H1 (cell line): ENCODE data around the gene RPL41. TPM values are rescaled to one million over a fixed set of nuclear protein-coding genes. Genes with fewer than 3 reads are reported as not detected.

ENCODE experiments used
- CEBPB ChIP-seq: IDR thresholded peaks from 2 replicates; pipeline ENCODE4 v1.6.1; 2012; ENCODE audit warnings: low read depth, low read length
- EP300 ChIP-seq, 2 experiments: IDR thresholded peaks; 1 replicate in 1 of 2; 2 replicates in 1 of 2; pipeline ENCODE4 v1.6.1; 2011 to 2012; ENCODE audit warnings: low read depth in 2 of 2, low read length in 2 of 2, mild to moderate bottlenecking in 2 of 2, borderline replicate concordance in 1 of 2, inconsistent platforms in 1 of 2, moderate library complexity in 1 of 2
- JUND ChIP-seq: IDR thresholded peaks from 2 replicates; pipeline ENCODE4 v1.6.1; 2011; ENCODE audit warnings: mild to moderate bottlenecking, improper control_type of control experiment, low read length
- SP1 ChIP-seq: IDR thresholded peaks from 2 replicates; pipeline ENCODE4 v1.6.1; 2011; ENCODE audit warnings: low read depth, low read length
- polyA plus RNA-seq, 7 experiments: library from polyadenylated mRNA; depleted of rRNA in 3 of 7; stranded (reverse) in 5 of 7; unstranded in 2 of 7; fragments of >200 nt in 5 of 7; fragments of 200-250 nt in 2 of 7; gene quantifications; 1 replicate in 5 of 7; 2 replicates in 1 of 7; 4 replicates in 1 of 7; pipeline versions ENCODE4 v1.2.1 to v1.2.3, GENCODE V29; 2011 to 2013; ENCODE audit warnings: missing spikeins in 2 of 7, mixed read lengths in 2 of 7
- total RNA-seq: library from RNA; stranded (reverse); fragmentation: NEBNext Ultra II Directional; extraction: Animal tissue kit (Norgen Biotek cat#: 25700); gene quantifications from 2 replicates; pipeline ENCODE4 v1.2.1, GENCODE V29; 2021

RPL41 gene
- total and polyA plus RNA-seq, 2 of the 8 experiments (the other 6 are each of a cell fraction or from before 2014, with no cell fraction given): 4,440 to 16,488 TPM

- no peak for TF ChIP-seq CEBPB
- 0 out of 2 replicates have a peak, but pooled peaks have one; percentile 49 for TF ChIP-seq SP1
- no peak for TF ChIP-seq JUND
- no peak for TF ChIP-seq EP300 (IDR thresholded peaks at IDR 0.05; ENCODE audit: borderline replicate concordance in 1 of 2, low read depth in 2 of 2, low read length in 2 of 2)
Observed at GRCh38 chr12:56159482-56160192, 43.2 kb downstream of the RPL41 start (continued).
